Peyer's patch (tissue), 4 donors: ENCODE measurements around the gene TICAM1. TPM values are rescaled to one million over a fixed set of nuclear protein-coding genes. Genes with fewer than 3 reads are reported as not detected.

Source experiments
- DNase-seq, 3 donors: peaks; one replicate each; pipeline ENCODE4 v3.0.0-alpha.2; 2017 to 2019
- H3K27ac ChIP-seq, 4 donors: fragments of 200-600 bp; sonication (generic); one replicate each; pipeline ENCODE4 v1.5.1; 2016 to 2019
- H3K27me3 ChIP-seq, 2 donors: fragments of 200-600 bp; sonication (generic); one replicate each; pipeline ENCODE4 v1.5.1; 2019
- H3K36me3 ChIP-seq, 3 donors: fragments of 200-600 bp; sonication (generic); one replicate each; pipeline ENCODE4 v1.5.1; 2016 to 2019
- H3K4me1 ChIP-seq, 4 donors: fragments of 200-600 bp; sonication (generic); one replicate each; pipeline ENCODE4 v1.5.1; 2016 to 2019
- H3K4me3 ChIP-seq, 4 donors: fragments of 200-600 bp; sonication (generic); 1 replicate in 3 of 4; 2 replicates in 1 of 4; pipeline ENCODE4 v1.5.1; 2016 to 2019; ENCODE audit warnings: mild to moderate bottlenecking in 1 of 4
- H3K9me3 ChIP-seq, 4 donors: fragments of 200-600 bp; sonication (generic); one replicate each; pipeline ENCODE4 v1.5.1; 2016 to 2019; ENCODE audit warnings: mild to moderate bottlenecking in 1 of 4
- POLR2A ChIP-seq, 2 donors: fragments of 450-650 bp; IDR thresholded peaks; one replicate each; pipeline ENCODE4 v1.5.1; 2017; ENCODE audit warnings: antibody characterized with exemption in 2 of 2, mild to moderate bottlenecking in 2 of 2, moderate library complexity in 2 of 2
- small RNA-seq, 2 donors: library from RNA; depleted of rRNA; stranded (forward); fragments of <200 nt; gene quantifications; one replicate each; pipeline ENCODE3, GENCODE V24; 2016
- total RNA-seq, 4 donors: library from RNA; depleted of rRNA; stranded (reverse); fragments of >200 nt; gene quantifications; one replicate each; pipeline ENCODE4 v1.1.0, GENCODE V29; 2016
- TF ChIP-seq, protein P1 (sequence below), 6 experiments: fragments of 450-650 bp in 4 of 6; fragments of 200-600 bp in 2 of 6; sonication (generic) in 1 of 6; IDR thresholded peaks; one replicate each; pipeline ENCODE4 v1.5.1; 2017 to 2019; ENCODE audit warnings: antibody characterized with exemption in 6 of 6, mild to moderate bottlenecking in 3 of 6, moderate library complexity in 1 of 6

The TICAM1 gene
- total RNA-seq, 4 donors from 2014 or later = 14.0 to 45.8 (median 28.8) TPM

- H3K4me3 ChIP-seq = no peak overlapping the region
- no peaks in the 10 kb centered on the region for H3K36me3 ChIP-seq
- no peaks in the 10 kb centered on the region for H3K4me1 ChIP-seq
- no peak overlapping the region for H3K27ac ChIP-seq
- H3K27me3 ChIP-seq = no peaks in the 10 kb centered on the region
- no peak for DNase-seq
- TF ChIP-seq, protein P1, sequence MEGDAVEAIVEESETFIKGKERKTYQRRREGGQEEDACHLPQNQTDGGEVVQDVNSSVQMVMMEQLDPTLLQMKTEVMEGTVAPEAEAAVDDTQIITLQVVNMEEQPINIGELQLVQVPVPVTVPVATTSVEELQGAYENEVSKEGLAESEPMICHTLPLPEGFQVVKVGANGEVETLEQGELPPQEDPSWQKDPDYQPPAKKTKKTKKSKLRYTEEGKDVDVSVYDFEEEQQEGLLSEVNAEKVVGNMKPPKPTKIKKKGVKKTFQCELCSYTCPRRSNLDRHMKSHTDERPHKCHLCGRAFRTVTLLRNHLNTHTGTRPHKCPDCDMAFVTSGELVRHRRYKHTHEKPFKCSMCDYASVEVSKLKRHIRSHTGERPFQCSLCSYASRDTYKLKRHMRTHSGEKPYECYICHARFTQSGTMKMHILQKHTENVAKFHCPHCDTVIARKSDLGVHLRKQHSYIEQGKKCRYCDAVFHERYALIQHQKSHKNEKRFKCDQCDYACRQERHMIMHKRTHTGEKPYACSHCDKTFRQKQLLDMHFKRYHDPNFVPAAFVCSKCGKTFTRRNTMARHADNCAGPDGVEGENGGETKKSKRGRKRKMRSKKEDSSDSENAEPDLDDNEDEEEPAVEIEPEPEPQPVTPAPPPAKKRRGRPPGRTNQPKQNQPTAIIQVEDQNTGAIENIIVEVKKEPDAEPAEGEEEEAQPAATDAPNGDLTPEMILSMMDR (IDR thresholded peaks at IDR 0.05) = no peak
- TF ChIP-seq POLR2A (IDR thresholded peaks at IDR 0.05) = no peak
- H3K9me3 ChIP-seq = peaks cover 0 to under 1% (median 0%) of the 10 kb centered on the region in 4 donors
Observed at GRCh38 chr19:4775627-4776152, 55.8 kb downstream of the TICAM1 start.

DNA sequence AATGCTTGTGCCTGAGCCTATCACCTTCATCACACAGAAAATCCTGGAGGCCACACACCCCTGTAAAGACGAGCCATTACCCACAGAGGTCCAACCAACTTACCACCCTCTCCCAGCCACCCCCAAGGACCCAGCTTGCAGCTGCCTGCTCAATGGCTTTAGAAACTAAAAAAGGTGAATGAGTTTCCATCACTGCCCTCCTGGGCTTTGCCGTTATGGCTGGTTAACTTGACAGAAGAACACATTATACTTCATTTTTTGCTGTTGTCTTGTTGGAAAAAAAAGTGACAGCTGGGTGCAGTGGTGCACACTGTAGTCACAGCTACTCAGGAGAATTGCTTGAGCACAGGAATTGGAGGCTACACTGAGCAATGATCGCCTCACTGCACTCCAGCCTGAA lies 57.4 kb downstream of the TICAM1 start:
- no peaks in the 10 kb centered on the region for H3K36me3 ChIP-seq
- peaks cover 0 to 5% (median 0%) of the 10 kb centered on the region in 4 donors for H3K9me3 ChIP-seq
- H3K27me3 ChIP-seq = no peaks in the 10 kb centered on the region
- no peak for TF ChIP-seq POLR2A (IDR thresholded peaks at IDR 0.05)
- TF ChIP-seq, protein P1 (IDR thresholded peaks at IDR 0.05) = no peak
- DNase-seq = no peak
- no peak overlapping the region for H3K27ac ChIP-seq
- no peaks in the 10 kb centered on the region for H3K4me1 ChIP-seq
- H3K4me3 ChIP-seq = no peak overlapping the region

DNA sequence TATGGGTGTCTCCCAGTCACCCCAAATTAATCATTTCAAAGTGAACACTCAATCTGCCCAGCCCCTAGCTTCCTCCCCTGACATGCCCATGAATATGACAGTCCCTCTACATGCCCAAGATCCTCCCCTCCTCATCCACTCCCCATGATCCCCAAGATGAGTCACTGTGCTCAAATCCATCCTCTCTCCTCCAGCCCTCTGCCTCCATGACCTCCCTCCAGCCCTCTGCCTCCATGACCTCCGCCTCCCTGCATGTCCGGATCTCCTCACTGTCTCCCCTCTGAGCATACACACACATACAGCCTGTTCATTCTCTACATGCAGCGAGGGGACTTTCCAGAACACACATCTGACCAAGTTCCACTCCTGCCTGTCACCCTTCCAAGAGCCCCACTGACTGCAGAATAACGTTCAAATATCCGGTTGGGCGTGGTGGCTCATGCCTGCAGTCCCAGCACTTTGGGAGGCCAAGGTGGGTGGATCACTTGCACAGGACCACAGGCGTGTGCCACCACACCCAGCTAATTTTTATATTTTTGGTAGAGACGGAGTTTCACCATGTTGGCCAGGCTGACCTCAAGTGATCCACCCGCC lies 58.4 kb downstream of the TICAM1 start:
- DNase-seq = no peak
- Histone ChIP-seq H3K27me3 (no peaks in the 10 kb centered on the region), H3K36me3 (no peaks in the 10 kb centered on the region), H3K27ac (no peak overlapping the region), H3K4me3 (no peak overlapping the region), H3K4me1 (no peaks in the 10 kb centered on the region), H3K9me3 (peaks cover 0 to 5% (median 0%) of the 10 kb centered on the region in 4 donors)
- TF ChIP-seq, protein P1 (IDR thresholded peaks at IDR 0.05) = no peak
- TF ChIP-seq POLR2A (IDR thresholded peaks at IDR 0.05) = no peak

GRCh38 chr19:4772566-4772965 lies 58.9 kb downstream of the TICAM1 start:
- Histone ChIP-seq H3K27me3 (no peaks in the 10 kb centered on the region), H3K4me1 (no peaks in the 10 kb centered on the region), H3K4me3 (no peak overlapping the region), H3K27ac (no peak overlapping the region), H3K36me3 (no peaks in the 10 kb centered on the region), H3K9me3 (peaks cover 0 to 5% (median 0%) of the 10 kb centered on the region in 4 donors)
- TF ChIP-seq POLR2A (IDR thresholded peaks at IDR 0.05) = no peak
- TF ChIP-seq, protein P1 (IDR thresholded peaks at IDR 0.05) = no peak
- DNase-seq = no peak

DNA sequence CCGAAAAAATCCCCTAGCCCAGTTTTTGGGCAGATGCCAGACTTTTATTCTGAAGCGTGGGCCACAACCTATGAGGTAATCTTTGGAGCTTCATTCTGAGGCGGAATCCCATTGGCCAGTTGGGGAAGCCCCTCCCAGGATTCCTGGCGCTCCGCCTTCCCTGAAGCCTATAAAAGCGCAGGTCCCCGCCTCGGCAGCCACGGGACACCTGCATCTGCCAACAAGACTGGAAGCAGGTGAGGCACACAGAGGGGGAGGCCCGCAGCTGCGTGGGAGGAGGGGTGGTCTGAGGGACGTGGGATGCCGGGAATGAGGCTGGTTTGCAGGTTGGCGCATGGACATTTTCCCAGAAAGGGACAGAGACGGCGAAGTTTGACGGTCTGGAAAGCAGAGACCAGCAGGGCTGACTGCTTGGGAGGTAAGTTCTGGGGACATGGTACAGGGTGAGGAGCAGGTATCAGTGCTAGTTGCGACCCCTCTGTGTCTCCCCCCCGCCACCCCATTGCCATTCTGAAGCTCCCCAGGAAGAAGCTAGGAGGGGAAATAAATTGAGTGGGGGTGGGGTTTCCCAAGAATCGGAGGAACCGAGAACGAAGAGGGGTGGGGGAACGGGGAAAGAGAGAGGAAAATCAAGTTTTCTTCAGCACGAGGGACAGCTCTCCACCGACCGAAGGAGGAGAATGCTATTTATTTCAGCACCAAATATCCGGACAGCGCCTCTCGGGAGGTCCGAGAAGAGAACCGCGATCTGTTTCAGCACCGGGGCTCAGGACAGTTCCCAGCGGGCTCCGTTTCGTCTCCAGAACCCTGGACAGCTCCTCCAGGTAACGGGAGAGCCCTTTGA lies 62.4 kb downstream of the TICAM1 start:
- Histone ChIP-seq H3K4me3 (no peak overlapping the region), H3K4me1 (no peaks in the 10 kb centered on the region), H3K27me3 (no peaks in the 10 kb centered on the region), H3K27ac (no peak overlapping the region), H3K36me3 (no peaks in the 10 kb centered on the region), H3K9me3 (peaks cover 0 to 5% (median 0%) of the 10 kb centered on the region in 4 donors)
- peak; percentile 33 to 82 (median 74) for DNase-seq
- TF ChIP-seq, protein P1 (IDR thresholded peaks at IDR 0.05) = no peak
- no peak for TF ChIP-seq POLR2A (IDR thresholded peaks at IDR 0.05)

Small RNA genes within 50 kb of the gene (small RNA-seq; reads per million reads assigned to genes)
- gene MIR7-3 = 0 to 0.19 reads per million in 2 donors

Other genes with a start within 250 kb of the TICAM1 start
- gene TNFAIP8L1, start 192.2 kb downstream of the TICAM1 start, total RNA-seq = 10 to 100 TPM in 2 of 4 donors, 1 to 10 TPM in 2; 7.0 to 16.5 (median 11.0) TPM
- gene MYDGF, start 161.4 kb downstream of the TICAM1 start, total RNA-seq = 10 to 100 TPM in 3 of 4 donors, 1 to 10 TPM in 1; 9.9 to 45.9 (median 40.3) TPM
- gene DPP9, start 107.9 kb downstream of the TICAM1 start, total RNA-seq = 100 to 1,000 TPM; 102 to 279 (median 168) TPM
- gene FEM1A, start 40.0 kb downstream of the TICAM1 start, total RNA-seq = 10 to 100 TPM; 12.8 to 14.9 (median 14.0) TPM
- gene PLIN3, start 36.0 kb upstream of the TICAM1 start, total RNA-seq = 100 to 1,000 TPM in 3 of 4 donors, 10 to 100 TPM in 1; 22.3 to 150 (median 108) TPM
- 1 to 10 TPM in 2 of 4 donors, under 1 TPM in 1, not detected in 1; 0.76 to 8.3 (median 3.1) TPM for gene ARRDC5, start 71.2 kb upstream of the TICAM1 start, total RNA-seq
- 10 to 100 TPM in 1 of 4 donors, 1 to 10 TPM in 3; 6.7 to 35.5 (median 8.0) TPM for gene UHRF1, start 77.8 kb upstream of the TICAM1 start, total RNA-seq
- 10 to 100 TPM; 28.7 to 75.1 (median 46.1) TPM for gene KDM4B, start 137.4 kb upstream of the TICAM1 start, total RNA-seq